Inflammatory macrophage (primary cell): ENCODE measurements around the gene APOL2.
A peak's percentile ranks its signal among the peaks of the same experiment; 100 is the strongest.
"Not testable (repeated sequence)": the region's sequence is repeated elsewhere in the genome, so short reads cannot be mapped to it uniquely, and the experiment has no call there.

Source experiments
- DNase-seq, 2 donors: peaks; one replicate each; pipeline ENCODE4 v3.0.0-alpha.2; 2020 to 2022

APOL2 gene

DNA sequence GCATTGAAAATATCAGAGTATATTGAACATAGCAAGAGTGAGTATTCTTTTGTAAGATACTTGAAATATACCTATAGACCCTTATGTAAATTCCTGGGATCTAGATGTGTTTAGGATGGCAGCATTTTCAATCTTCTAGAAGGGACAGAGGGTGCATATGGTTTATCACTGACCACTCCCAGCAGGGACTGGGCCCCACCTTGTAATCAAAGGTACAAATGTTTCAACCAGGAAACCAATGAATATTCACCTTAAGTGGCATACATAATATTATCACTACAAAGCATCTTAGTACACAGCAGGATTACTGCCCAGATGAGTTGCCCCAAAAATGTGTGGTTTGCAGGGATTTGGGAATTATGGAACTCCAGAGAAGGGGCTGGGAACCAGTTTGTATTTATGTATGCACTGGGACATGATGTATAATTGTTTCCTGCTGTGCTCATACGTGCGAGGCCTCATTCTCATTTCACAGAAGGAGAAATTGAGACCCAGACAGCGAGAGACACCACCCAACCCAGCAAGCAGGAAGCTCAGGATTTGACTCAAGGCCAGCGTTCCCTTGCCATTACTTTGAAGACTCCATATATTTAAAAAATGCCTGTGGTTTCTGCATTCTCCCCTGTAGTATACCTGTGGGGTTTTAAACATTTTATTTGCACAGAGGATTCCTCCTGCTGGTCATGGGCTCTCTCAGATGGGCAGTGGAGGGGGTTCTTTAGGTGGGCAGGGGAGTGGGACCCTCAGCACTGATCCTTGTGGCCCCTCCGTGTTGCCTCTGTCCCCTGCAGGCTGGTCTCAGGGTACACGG, 42.9 kb downstream of the APOL2 start:
- DNase-seq = no peak

- peak; percentile 66 to 80 for DNase-seq
These were observed 44.4 kb downstream of the APOL2 start for GRCh38 chr22:36194971-36195370.

GRCh38 chr22:36194385-36194784, 44.9 kb downstream of the APOL2 start:
- DNase-seq = no peak

DNA sequence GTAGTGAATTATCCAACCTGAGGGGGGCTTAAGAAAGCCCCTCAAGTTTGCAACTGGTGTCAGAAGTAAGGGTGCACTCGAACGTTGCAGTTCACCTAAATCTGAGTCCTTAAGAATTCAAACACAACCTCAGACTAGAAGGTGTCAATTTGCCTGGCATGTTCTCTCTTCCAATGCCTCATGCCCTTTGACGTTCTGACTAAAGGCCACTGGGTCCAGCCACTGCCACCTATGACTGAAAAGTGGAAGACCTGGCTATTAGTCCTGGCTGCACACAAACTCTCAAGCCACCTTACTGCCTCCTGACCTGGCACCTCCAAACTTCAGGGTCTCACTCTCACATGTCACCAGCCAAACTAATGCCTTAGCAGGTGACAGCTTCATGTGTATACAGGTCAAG, 45.8 kb downstream of the APOL2 start:
- no peak for DNase-seq

DNA sequence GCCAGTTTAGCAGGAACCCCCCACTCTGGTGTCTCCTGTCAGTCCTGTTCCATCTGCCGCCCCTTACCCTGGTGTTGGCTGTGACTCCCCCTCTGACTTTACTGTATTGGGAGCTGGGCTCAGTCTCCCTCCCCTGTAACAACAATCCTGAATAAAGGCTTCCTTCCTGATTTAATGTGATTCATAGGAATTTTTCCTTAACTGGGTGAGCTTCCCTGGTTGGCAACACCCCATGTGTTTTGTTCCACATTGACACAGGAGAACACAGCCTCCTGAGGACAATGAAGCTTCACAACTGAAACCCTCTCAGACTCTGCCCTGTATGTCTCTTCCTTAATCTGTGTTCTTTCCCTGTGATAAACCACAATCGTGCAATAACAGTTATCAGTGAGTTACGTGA, 46.2 kb downstream of the APOL2 start:
- DNase-seq = no peak

GRCh38 chr22:36192542-36192941, 46.8 kb downstream of the APOL2 start:
- no peak for DNase-seq

GRCh38 chr22:36191106-36191836, 48.1 kb downstream of the APOL2 start:
- no peak for DNase-seq

- DNase-seq = not testable (repeated sequence)
These were observed 51.5 kb downstream of the APOL2 start for GRCh38 chr22:36187862-36188261.

DNA sequence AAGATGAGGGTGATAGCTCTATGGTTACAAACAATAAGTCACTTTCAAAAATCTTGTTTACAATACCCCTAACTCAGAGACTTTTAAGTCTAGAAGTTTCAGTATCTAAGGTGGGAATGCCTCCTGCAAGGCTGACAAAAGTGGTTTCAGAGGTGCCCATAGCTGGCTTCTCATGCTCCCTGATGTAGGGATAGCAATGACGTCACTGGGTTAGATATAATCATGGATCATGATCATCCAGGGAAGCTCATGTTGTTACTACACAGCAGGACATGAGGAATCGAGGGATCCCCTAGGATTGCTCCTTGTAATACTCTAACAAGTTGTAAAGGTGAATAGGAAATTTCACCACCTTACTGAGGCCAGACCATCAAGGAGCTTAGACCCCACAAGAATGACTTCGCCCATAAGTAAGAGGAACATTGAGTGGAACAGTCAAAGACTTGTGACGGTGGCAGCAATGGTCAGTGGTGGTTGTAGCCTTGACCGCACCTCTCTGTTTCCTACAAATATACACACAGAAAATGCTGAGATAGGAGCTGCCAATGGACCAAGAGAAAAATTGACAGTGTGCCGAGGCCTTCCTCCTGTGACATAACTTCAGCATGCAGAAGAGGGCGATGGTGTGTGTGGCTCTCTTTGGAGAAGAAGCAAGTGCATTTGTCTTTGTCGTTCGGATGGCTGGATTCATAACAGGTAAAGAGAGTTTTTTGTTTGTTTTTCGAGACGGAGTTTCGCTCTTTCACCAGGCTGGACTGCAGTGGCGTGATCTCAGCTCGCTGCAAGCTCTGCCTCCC, 53.3 kb downstream of the APOL2 start:
- DNase-seq = no peak

GRCh38 chr22:36184433-36185025, 54.8 kb downstream of the APOL2 start:
- no peak for DNase-seq

DNA sequence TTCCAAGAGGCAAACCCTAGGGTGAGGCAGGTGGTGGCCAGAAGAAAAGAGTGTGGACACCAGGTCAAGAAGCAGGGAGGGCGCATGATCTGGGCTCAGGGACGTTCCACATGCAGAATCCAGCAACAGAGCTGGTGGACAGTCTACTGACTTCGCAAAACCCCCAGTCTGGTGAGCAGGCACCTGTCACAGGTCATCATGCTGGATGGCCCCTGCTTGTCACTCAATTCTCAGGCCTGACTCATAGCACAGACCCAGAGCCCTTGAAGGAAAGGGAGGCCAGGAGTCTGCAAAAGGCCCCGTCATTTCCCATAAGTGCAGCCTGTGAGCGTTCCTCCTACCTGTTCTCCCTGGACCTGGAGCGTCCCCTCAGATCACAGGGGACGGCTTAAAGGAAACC, 55.9 kb downstream of the APOL2 start:
- no peak for DNase-seq

DNA sequence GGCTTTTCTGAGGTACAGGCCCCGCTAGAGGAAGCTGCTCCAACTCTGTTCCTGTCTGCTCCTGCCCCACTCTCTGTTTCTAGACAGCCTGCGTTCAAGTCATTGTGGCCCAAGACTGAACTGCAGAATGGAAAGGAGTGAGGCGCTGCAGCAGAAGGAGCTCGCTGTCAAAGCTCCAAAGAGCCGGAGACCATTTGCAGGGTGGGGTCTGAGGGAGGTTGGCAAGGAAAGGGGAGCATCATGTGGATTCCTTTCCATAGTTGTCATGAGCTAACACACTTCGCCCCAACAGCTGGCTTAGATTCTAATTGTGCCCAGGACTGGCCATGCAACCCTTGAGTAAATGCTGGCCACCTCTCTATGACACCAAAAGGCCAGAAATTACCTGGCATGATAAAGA, 56.5 kb downstream of the APOL2 start:
- no peak for DNase-seq

DNA sequence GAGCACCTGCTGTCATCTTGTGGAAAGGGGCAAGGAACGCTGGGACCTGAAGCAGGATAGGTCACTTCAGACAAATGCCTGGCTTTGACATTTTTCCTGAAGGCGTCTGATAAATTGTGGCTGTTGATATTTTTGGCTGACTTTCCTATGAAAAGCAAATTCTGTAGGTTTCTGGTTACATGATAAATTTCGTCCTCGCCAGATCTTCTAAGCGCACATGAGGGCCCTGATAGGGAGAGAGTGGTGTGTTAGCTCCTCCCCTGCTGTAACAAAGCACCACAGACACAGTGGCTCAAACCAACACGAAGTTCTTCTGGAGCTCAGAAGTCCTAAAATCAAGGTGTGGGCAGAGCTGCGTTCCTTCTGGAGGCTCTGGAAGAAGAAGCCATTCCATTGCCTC, 57.3 kb downstream of the APOL2 start:
- no peak for DNase-seq

DNA sequence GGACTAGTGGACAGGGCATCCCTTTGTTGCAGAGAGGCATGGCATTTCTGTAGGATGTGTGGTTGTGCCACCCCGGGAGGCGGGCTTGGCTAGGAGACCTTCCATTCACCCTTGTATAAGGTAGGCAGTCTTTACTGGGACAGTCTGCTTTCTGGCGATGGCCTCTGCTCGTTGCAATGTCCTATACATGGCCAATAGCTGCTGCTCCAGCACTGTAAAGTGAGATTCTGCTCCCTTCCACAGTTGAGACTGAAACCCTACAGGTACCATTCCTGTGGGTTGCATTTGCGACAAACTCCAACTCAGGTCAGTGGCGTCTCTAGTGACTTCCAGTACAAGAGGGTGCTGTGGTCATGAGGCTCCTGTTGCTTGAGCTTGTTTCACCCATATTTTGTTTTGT, 58.4 kb downstream of the APOL2 start:
- DNase-seq = no peak

- peak; percentile 69 to 81 for DNase-seq
These were observed 59.1 kb downstream of the APOL2 start for GRCh38 chr22:36180038-36180880.

DNA sequence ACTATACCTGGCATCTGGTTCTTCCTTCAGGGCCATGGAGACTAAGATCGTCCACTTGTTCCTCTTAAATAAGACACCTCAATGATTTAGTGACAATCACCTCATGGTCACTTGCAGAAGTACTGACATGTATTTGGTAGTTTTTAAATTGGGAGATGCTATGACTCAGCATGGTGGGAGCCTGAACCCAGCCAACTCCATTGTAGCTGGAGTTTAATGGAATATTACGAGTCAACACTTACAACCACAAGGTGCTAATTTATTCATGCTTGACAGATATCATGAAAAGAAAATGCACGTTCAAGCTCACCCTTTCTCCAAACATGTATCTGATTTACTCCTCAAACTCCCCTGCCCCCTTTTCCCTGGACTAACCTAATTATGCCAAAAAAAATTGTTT, 62.2 kb downstream of the APOL2 start:
- no peak for DNase-seq
